Stimulated activated effector memory CD8-positive, alpha-beta T cell treated with anti-CD3 and anti-CD28 coated beads, Interleukin-12 subunit alpha, Interleukin-12 subunit beta, amount 100 ng/mL, for 72 hours (primary cell): ENCODE results near the gene BLID.

Experiments used
- ATAC-seq: fragments of 150-1000 bp; cut with Tn5 transposase; 2 replicates; pipeline ENCODE4 v1.10.0; 2021
- DNase-seq, 2 donors: peaks; one replicate each; pipeline ENCODE4 v3.0.0; 2021 to 2022; ENCODE audit warnings: low spot score in 2 of 2
- H3K27ac Mint-ChIP-seq: one replicate; pipeline ENCODE4 v1.8.0; 2022; ENCODE audit warnings: mild to moderate bottlenecking, mixed read lengths
- H3K36me3 Mint-ChIP-seq: one replicate; pipeline ENCODE4 v1.8.0; 2022; ENCODE audit warnings: mild to moderate bottlenecking, mixed read lengths
- H3K4me1 Mint-ChIP-seq: one replicate; pipeline ENCODE4 v1.8.0; 2022; ENCODE audit warnings: mixed read lengths
- H3K4me3 Mint-ChIP-seq: one replicate; pipeline ENCODE4 v1.8.0; 2022; ENCODE audit warnings: mild to moderate bottlenecking, mixed read lengths
- H3K9me3 Mint-ChIP-seq: one replicate; pipeline ENCODE4 v1.8.0; 2022; ENCODE audit warnings: mixed read lengths

BLID gene

GRCh38 chr11:122089111-122089510 lies 26.9 kb downstream of the BLID start:
- Mint-ChIP-seq H3K4me1 (no peaks in the 10 kb centered on the region), H3K9me3 (peaks cover 3% of the 10 kb centered on the region), H3K27ac (no peak overlapping the region), H3K36me3 (no peaks in the 10 kb centered on the region), H3K4me3 (no peak overlapping the region)
- no peak for ATAC-seq
- DNase-seq, result no peak

GRCh38 chr11:122085712-122086111 lies 30.3 kb downstream of the BLID start:
- no peak for ATAC-seq
- no peaks in the 10 kb centered on the region for H3K4me1 Mint-ChIP-seq
- H3K9me3 Mint-ChIP-seq, result no peaks in the 10 kb centered on the region
- H3K36me3 Mint-ChIP-seq, result no peaks in the 10 kb centered on the region
- no peak overlapping the region for H3K4me3 Mint-ChIP-seq
- DNase-seq, result no peak
- H3K27ac Mint-ChIP-seq, result no peak overlapping the region

DNA sequence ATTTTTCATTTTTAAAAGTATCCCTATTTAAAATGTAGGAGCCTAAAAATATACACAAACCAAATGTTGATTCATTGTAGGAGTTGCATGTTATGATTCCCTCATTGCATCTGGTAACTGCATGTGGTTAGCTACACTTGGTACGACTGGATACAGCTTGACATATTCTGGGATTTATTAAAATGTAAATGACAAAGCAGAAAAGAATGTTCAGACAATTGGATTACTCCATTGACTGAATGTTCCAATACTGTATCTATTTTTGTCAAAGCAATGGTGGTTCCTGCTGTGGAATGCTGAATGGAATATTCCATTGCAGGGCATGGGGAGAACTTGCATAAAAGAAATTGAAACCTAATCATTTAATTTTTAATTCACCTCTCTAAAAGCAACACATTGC lies 30.8 kb downstream of the BLID start:
- Mint-ChIP-seq H3K36me3 (no peaks in the 10 kb centered on the region), H3K4me3 (no peak overlapping the region), H3K9me3 (no peaks in the 10 kb centered on the region), H3K27ac (no peak overlapping the region), H3K4me1 (no peaks in the 10 kb centered on the region)
- ATAC-seq, result no peak
- DNase-seq, result no peak

DNA sequence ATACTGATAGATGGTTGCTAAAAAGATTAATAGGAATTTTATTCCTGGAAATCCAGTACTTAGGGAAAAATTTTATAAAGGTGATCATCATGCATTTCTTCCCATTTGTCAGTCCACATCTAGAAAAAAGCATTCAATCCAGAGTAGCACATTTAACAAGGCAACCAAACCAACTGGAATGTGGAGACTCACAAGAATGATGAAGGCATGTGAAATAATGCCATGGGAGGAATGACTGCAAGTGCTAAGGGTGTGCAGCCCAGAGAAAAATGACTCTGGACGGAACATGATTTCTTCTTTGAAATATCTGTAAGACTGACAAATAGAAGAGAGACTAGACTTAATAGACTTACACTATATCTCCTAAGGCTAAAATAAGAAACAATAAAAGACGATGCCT lies 33.8 kb downstream of the BLID start:
- no peak overlapping the region for H3K27ac Mint-ChIP-seq
- no peaks in the 10 kb centered on the region for H3K4me1 Mint-ChIP-seq
- H3K9me3 Mint-ChIP-seq, result no peaks in the 10 kb centered on the region
- no peaks in the 10 kb centered on the region for H3K36me3 Mint-ChIP-seq
- no peak for ATAC-seq
- H3K4me3 Mint-ChIP-seq, result no peak overlapping the region
- no peak for DNase-seq

GRCh38 chr11:122081073-122081472 lies 34.9 kb downstream of the BLID start:
- no peak overlapping the region for H3K4me3 Mint-ChIP-seq
- H3K9me3 Mint-ChIP-seq, result no peaks in the 10 kb centered on the region
- DNase-seq, result no peak
- no peaks in the 10 kb centered on the region for H3K4me1 Mint-ChIP-seq
- H3K27ac Mint-ChIP-seq, result no peak overlapping the region
- H3K36me3 Mint-ChIP-seq, result no peaks in the 10 kb centered on the region
- ATAC-seq, result no peak

- Mint-ChIP-seq H3K36me3 (no peaks in the 10 kb centered on the region), H3K4me1 (no peaks in the 10 kb centered on the region), H3K4me3 (no peak overlapping the region), H3K9me3 (no peaks in the 10 kb centered on the region), H3K27ac (no peak overlapping the region)
- DNase-seq, result no peak
- ATAC-seq, result no peak
Observed at GRCh38 chr11:122077459-122077858, 38.6 kb downstream of the BLID start.

- ATAC-seq, result no peak
- DNase-seq, result no peak
- H3K36me3 Mint-ChIP-seq, result no peaks in the 10 kb centered on the region
- H3K27ac Mint-ChIP-seq, result no peak overlapping the region
- H3K9me3 Mint-ChIP-seq, result no peaks in the 10 kb centered on the region
- no peaks in the 10 kb centered on the region for H3K4me1 Mint-ChIP-seq
- H3K4me3 Mint-ChIP-seq, result no peak overlapping the region
Observed at GRCh38 chr11:122076512-122077120, 39.4 kb downstream of the BLID start.

- no peaks in the 10 kb centered on the region for H3K36me3 Mint-ChIP-seq
- ATAC-seq (no peak), DNase-seq (no peak)
- no peak overlapping the region for H3K27ac Mint-ChIP-seq
- H3K4me3 Mint-ChIP-seq, result no peak overlapping the region
- no peaks in the 10 kb centered on the region for H3K9me3 Mint-ChIP-seq
- H3K4me1 Mint-ChIP-seq, result no peaks in the 10 kb centered on the region
Observed at GRCh38 chr11:122075016-122075415, 41.0 kb downstream of the BLID start.

DNA sequence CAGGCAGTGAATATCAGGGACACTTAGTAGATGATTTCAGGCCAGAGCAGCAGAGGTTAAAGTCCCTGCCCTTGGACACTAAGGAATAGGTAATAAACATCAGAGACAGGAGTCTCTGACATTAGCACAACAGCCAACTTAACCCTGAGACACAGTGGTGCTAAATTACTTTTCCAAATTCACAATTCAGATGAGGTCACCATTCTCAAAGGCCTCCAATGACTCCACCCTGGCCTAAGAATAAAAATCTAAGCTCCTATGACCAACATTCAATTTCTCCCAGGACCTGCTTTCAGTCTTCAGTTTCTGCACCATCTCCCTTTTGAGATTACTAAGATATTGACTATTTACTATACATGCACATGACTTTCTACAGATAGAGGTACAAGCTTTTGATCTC lies 42.0 kb downstream of the BLID start:
- no peak overlapping the region for H3K27ac Mint-ChIP-seq
- ATAC-seq (no peak), DNase-seq (no peak)
- no peaks in the 10 kb centered on the region for H3K36me3 Mint-ChIP-seq
- H3K4me3 Mint-ChIP-seq, result no peak overlapping the region
- no peaks in the 10 kb centered on the region for H3K4me1 Mint-ChIP-seq
- no peaks in the 10 kb centered on the region for H3K9me3 Mint-ChIP-seq

DNA sequence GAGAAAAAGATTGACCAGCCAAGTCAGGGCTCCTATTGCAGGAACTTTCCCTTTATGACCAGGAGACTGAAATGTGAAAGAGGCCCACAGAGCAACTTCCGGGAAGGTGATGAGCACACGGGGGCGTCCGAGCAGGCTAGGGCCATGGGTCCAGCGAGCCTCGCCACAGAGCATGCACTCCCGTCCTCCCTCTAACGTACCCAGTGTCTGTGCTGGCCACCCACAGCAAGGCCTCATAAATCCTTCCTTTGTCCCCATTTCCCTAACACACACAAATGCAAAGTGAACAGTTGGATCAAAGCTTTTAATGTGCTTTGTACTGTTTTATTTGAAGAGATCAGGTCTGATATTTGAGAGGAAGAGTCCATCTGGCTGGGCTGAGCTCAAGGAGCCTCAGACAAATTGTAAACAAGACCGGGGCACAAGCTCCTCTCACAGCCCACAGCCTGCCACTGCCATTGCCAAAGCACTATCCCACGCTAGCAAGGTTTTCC lies 44.3 kb downstream of the BLID start:
- Mint-ChIP-seq H3K4me3 (no peak overlapping the region), H3K9me3 (no peaks in the 10 kb centered on the region), H3K27ac (no peak overlapping the region), H3K4me1 (no peaks in the 10 kb centered on the region), H3K36me3 (no peaks in the 10 kb centered on the region)
- DNase-seq, result no peak
- no peak for ATAC-seq

- DNase-seq, result no peak
- Mint-ChIP-seq H3K9me3 (no peaks in the 10 kb centered on the region), H3K4me1 (no peaks in the 10 kb centered on the region), H3K27ac (no peak overlapping the region), H3K36me3 (no peaks in the 10 kb centered on the region), H3K4me3 (no peak overlapping the region)
- no peak for ATAC-seq
Observed at GRCh38 chr11:122069707-122070360, 46.2 kb downstream of the BLID start.

GRCh38 chr11:122068837-122069236 lies 47.2 kb downstream of the BLID start:
- no peaks in the 10 kb centered on the region for H3K36me3 Mint-ChIP-seq
- DNase-seq (no peak), ATAC-seq (no peak)
- no peaks in the 10 kb centered on the region for H3K9me3 Mint-ChIP-seq
- no peak overlapping the region for H3K27ac Mint-ChIP-seq
- H3K4me3 Mint-ChIP-seq, result no peak overlapping the region
- H3K4me1 Mint-ChIP-seq, result no peaks in the 10 kb centered on the region

GRCh38 chr11:122068141-122068540 lies 47.9 kb downstream of the BLID start:
- DNase-seq (no peak), ATAC-seq (no peak)
- Mint-ChIP-seq H3K27ac (no peak overlapping the region), H3K36me3 (no peaks in the 10 kb centered on the region), H3K4me1 (no peaks in the 10 kb centered on the region), H3K4me3 (no peak overlapping the region), H3K9me3 (no peaks in the 10 kb centered on the region)
